ENCODE measurements around the gene YIF1A. TPM values are rescaled to one million over a fixed set of nuclear protein-coding genes. Genes with fewer than 3 reads are reported as not detected.

Gene YIF1A
- total and polyA plus RNA-seq, 12 donors = 69.7 to 154 (median 99.5) TPM

DNA sequence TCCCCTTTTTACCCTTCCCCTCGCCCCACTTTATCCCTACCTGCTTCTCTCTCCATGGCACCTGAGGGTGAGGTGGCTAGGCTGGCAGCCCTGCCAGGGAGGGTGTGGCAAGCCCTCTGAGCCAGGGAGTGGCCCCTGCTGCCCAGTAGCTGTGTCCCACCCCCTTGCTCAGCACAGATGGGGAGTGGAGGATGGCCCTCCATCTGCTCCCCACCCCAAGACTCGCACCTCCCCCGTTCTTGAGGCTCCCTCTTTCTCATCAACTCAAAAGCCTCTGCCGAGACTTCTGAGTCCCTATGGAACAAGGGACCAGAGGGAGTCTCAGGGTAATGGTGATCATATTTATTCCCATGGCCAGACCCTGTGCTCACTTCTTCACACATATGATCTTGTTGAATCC lies 4.4 kb upstream of the YIF1A start:
- Histone ChIP-seq H3K4me3 (no peak overlapping the region), H3K36me3 (replicated peaks in 1 of 2) (no peaks in the 10 kb centered on the region), H3K27ac (no peak overlapping the region), H3K9me3 (replicated peaks in 1 of 3) (no peaks in the 10 kb centered on the region), H3K4me1 (replicated peaks in 1 of 2) (peaks cover 5 to 14% of the 10 kb centered on the region in 2 donors), H3K27me3 (peaks cover 8% of the 10 kb centered on the region)
- DNase-seq = no peak
- intact Hi-C loops (cut with DNase I) = no loop called here
- TF ChIP-seq POLR2A (IDR thresholded peaks at IDR 0.05) = no peak
- TF ChIP-seq CTCF (IDR thresholded peaks at IDR 0.05) = no peak
- WGBS, 4 donors = 68 to 80% (median 76%) methylated on average over 3 to 4 of the region's 4 CpGs

DNA sequence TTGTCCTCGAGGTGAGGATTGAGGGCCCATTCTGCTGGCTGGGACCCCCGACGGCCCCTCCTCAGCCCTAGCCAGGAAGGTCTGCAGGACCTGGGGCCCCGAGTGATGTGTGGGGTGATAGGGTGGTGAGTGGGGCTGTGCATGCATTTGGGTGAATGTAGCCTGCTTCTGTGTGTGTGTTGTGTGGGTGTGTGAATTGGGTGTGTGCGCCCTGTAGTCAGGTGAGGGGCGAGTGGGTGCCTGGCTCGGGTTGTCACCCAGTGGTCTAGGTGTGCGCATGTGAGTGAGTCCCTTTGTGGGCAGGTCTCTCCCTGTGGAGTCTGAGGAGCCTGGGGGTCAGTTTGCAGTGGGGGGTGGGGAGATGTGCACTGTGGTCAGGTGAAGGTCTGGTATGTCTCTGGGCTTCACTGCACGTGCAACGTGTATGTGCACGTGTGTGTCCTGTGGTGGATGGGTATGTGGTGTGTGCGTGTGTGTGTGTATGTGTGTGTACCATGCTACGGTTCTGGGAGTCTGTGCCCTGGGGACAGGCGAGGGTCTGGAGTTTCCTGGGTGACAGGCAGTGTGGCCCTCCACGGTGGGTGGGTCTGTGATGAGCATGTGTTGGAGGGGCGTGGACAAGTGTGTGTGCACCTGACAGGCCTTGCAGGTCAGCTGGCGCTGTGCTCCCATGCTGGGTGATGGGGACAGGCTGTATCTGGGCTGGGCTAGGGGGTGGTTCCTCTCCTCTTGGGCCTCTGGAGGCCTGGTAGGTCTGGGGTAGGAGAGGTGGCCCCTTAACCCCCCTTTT lies 3.8 kb upstream of the YIF1A start:
- Histone ChIP-seq H3K27ac (peak overlapping the region in 1 of 5 donors; percentile 52), H3K4me1 (replicated peaks in 1 of 2) (peaks cover 11 to 20% of the 10 kb centered on the region in 2 donors), H3K9me3 (replicated peaks in 1 of 3) (no peaks in the 10 kb centered on the region), H3K27me3 (peaks cover 8% of the 10 kb centered on the region), H3K36me3 (replicated peaks in 1 of 2) (no peaks in the 10 kb centered on the region), H3K4me3 (no peak overlapping the region)
- WGBS, 4 donors = 49 to 64% (median 54%) methylated on average over 11 to 17 of the region's 17 CpGs
- intact Hi-C loops (cut with DNase I) = no loop called here
- TF ChIP-seq CTCF (IDR thresholded peaks at IDR 0.05) (no peak), POLR2A (IDR thresholded peaks at IDR 0.05) (no peak)
- DNase-seq = peak in 2 of 7 donors; percentile 19 to 20

- peaks cover 8% of the 10 kb centered on the region for H3K27me3 ChIP-seq
- TF ChIP-seq CTCF (IDR thresholded peaks at IDR 0.05) (no peak), POLR2A (IDR thresholded peaks at IDR 0.05) (peak in 1 of 2 donors; percentile 26)
- H3K9me3 ChIP-seq (replicated peaks in 1 of 3) = no peaks in the 10 kb centered on the region
- peak within 1 kb of the TSS in 1 of 5 donors; percentile 52 for H3K27ac ChIP-seq
- H3K4me1 ChIP-seq (replicated peaks in 1 of 2) = peaks cover 12 to 27% of the 10 kb centered on the region in 2 donors
- WGBS, 4 donors = 0 to 3% (median 1%) methylated on average over 1 to 95 of the region's 95 CpGs
- peak in 2 of 7 donors; percentile 21 to 30 for DNase-seq
- intact Hi-C loops (cut with DNase I) = no loop called here
- no peaks in the 10 kb centered on the region for H3K36me3 ChIP-seq (replicated peaks in 1 of 2)
- H3K4me3 ChIP-seq = peak within 1 kb of the TSS in 1 of 4 donors; percentile 52
Measured at GRCh38 chr11:66291706-66292542, 3.0 kb upstream of the YIF1A start, which contains the start of gene TMEM151A. TSS of gene TMEM151A (plus strand) at chr11:66291894. CDS start at chr11:66292014, 120 bp downstream.

DNA sequence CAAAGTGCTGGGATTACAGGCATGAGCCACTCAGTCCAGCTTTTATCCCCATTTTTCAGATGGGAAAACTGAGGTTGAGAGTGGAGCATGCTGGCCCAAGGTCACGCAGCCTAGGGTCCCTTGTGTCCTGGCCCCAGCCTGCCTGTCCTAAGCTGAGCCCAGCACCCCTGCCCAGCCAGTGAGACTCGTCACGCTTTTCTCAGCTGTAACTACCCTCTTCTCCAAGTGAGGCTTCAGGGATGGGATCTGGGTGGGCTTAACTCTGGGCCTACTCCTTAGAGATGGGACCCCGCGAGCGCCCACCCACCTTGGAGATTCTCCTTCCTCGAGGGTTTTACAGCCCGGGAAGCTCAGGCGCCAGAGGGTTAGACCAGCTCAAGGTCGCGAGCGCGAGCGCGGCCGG lies 2.4 kb upstream of the YIF1A start:
- peaks cover 8% of the 10 kb centered on the region for H3K27me3 ChIP-seq
- TF ChIP-seq CTCF (IDR thresholded peaks at IDR 0.05) = no peak
- TF ChIP-seq POLR2A (IDR thresholded peaks at IDR 0.05) = no peak
- H3K4me1 ChIP-seq (replicated peaks in 1 of 2) = peaks cover 12 to 27% of the 10 kb centered on the region in 2 donors
- intact Hi-C loops (cut with DNase I) = no loop called here
- 9 to 40% (median 12%) methylated on average over 1 to 16 of the region's 16 CpGs for WGBS, 4 donors
- DNase-seq = peak in 1 of 7 donors; percentile 31
- peak overlapping the region in 1 of 4 donors; percentile 52 for H3K4me3 ChIP-seq
- peak overlapping the region in 1 of 5 donors; percentile 2 for H3K27ac ChIP-seq
- no peaks in the 10 kb centered on the region for H3K36me3 ChIP-seq (replicated peaks in 1 of 2)
- H3K9me3 ChIP-seq (replicated peaks in 1 of 3) = no peaks in the 10 kb centered on the region

Measured in adrenal gland (tissue), 12 donors.